ENCODE data around the gene EFCAB12.

DNA sequence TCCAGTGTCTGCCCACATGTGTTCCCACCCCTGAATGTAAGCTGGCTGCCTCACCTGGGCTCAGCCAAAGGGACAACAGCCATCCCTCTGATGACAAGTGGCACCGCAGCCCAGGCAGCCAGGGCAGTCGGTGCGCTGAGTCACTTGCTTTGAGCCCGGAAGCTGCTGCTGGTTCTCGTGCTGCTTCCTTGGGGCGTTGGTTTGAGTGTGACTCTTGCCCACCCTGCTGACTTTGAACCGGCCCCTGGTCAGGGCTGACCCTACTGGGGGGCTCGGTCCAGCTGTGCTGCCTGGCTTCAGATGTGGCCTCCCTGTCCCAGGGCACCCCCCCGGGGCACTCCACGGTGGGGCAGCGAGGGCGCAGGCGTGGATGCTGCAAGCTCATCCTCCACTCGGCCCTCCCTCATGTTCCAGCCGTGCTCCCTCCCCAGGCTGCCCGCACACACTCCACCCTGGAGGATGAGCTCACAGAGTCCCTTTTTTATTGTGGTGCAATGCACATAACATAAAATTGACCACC is 62.1 kb downstream of the EFCAB12 start:
- no peak for TF ChIP-seq RAD21 (IDR thresholded peaks at IDR 0.05; ENCODE audit: low read depth)
- no peak for TF ChIP-seq CEBPB (IDR thresholded peaks at IDR 0.05)
- TF ChIP-seq EP300 (IDR thresholded peaks at IDR 0.05; ENCODE audit: borderline replicate concordance) = no peak
- TF ChIP-seq TAF1 (IDR thresholded peaks at IDR 0.05; ENCODE audit: low read depth) = no peak
- TF ChIP-seq, protein P1, sequence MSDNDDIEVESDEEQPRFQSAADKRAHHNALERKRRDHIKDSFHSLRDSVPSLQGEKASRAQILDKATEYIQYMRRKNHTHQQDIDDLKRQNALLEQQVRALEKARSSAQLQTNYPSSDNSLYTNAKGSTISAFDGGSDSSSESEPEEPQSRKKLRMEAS (IDR thresholded peaks at IDR 0.05) = no peak
- TF ChIP-seq CREB1 (IDR thresholded peaks at IDR 0.05; ENCODE audit: low read depth) = no peak
- no peak for TF ChIP-seq TEAD4 (IDR thresholded peaks at IDR 0.05)
- TF ChIP-seq, protein P2, sequence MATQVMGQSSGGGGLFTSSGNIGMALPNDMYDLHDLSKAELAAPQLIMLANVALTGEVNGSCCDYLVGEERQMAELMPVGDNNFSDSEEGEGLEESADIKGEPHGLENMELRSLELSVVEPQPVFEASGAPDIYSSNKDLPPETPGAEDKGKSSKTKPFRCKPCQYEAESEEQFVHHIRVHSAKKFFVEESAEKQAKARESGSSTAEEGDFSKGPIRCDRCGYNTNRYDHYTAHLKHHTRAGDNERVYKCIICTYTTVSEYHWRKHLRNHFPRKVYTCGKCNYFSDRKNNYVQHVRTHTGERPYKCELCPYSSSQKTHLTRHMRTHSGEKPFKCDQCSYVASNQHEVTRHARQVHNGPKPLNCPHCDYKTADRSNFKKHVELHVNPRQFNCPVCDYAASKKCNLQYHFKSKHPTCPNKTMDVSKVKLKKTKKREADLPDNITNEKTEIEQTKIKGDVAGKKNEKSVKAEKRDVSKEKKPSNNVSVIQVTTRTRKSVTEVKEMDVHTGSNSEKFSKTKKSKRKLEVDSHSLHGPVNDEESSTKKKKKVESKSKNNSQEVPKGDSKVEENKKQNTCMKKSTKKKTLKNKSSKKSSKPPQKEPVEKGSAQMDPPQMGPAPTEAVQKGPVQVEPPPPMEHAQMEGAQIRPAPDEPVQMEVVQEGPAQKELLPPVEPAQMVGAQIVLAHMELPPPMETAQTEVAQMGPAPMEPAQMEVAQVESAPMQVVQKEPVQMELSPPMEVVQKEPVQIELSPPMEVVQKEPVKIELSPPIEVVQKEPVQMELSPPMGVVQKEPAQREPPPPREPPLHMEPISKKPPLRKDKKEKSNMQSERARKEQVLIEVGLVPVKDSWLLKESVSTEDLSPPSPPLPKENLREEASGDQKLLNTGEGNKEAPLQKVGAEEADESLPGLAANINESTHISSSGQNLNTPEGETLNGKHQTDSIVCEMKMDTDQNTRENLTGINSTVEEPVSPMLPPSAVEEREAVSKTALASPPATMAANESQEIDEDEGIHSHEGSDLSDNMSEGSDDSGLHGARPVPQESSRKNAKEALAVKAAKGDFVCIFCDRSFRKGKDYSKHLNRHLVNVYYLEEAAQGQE (IDR thresholded peaks at IDR 0.05; ENCODE audit: low read depth) = no peak
- TF ChIP-seq FOXM1 (IDR thresholded peaks at IDR 0.05; ENCODE audit: borderline replicate concordance, low read depth) = no peak
- TF ChIP-seq TCF12 (IDR thresholded peaks at IDR 0.05; ENCODE audit: low read depth) = no peak
- no peak for TF ChIP-seq YY1 (IDR thresholded peaks at IDR 0.05; ENCODE audit: low read depth)
